AG04450 (cell line): ENCODE results near the gene RHOC. TPM values are rescaled to one million over a fixed set of nuclear protein-coding genes. Genes with fewer than 3 reads are reported as not detected.
"Not testable (repeated sequence)": the region's sequence is repeated elsewhere in the genome, so short reads cannot be mapped to it uniquely, and the experiment has no call there.

Experiments
- CTCF ChIA-PET: fragments of 300-600, 350-600 bp; formaldehyde crosslinking; extraction: SDS; loops from one replicate; lab custom pipeline; 2022; ENCODE audit warnings: antibody characterized with exemption, inconsistent platforms; lab: Charles Lee
- POLR2A ChIA-PET: fragments of 350-600 bp; formaldehyde crosslinking; extraction: SDS; loops from one replicate; lab custom pipeline; 2021; ENCODE audit warnings: antibody characterized with exemption, inconsistent platforms; lab: Yijun Ruan, JAX
- DNase-seq: peaks from one replicate; pipeline ENCODE4 v3.0.0-alpha.2; 2011; ENCODE audit warnings: low read depth, low spot score
- H3K27ac ChIP-seq: one replicate; pipeline ENCODE4 v1.5.1; 2012; ENCODE audit warnings: low read depth, low read length, control low read depth
- H3K27me3 ChIP-seq: one replicate; pipeline ENCODE4 v1.6.0; 2012; ENCODE audit warnings: low read length; ENCODE audit not compliant: control insufficient read depth, insufficient read depth
- H3K4me3 ChIP-seq: 2 replicates; pipeline ENCODE4 v1.5.1; 2011; ENCODE audit warnings: mild to moderate bottlenecking, low read depth, low read length, control low read depth
- H3K9me3 ChIP-seq: 2 replicates; pipeline ENCODE4 v1.5.1; 2012; ENCODE audit warnings: low read length; ENCODE audit not compliant: control insufficient read depth, insufficient read depth
- CTCF ChIP-seq: IDR thresholded peaks from 2 replicates; pipeline ENCODE4 v1.5.1; 2011; ENCODE audit warnings: low read depth, low read length, control low read depth, inconsistent platforms
- polyA plus RNA-seq: library from polyadenylated mRNA; depleted of rRNA; stranded (reverse); fragments of >200 nt; gene quantifications from 2 replicates; pipeline ENCODE4 v1.2.3, GENCODE V29; 2011

RHOC gene
- polyA plus RNA-seq, 1 experiment, result 574 TPM

GRCh38 chr1:112722601-112723510 is 15.9 kb upstream of the RHOC start:
- Histone ChIP-seq H3K9me3 (no peaks in the 10 kb centered on the region), H3K27me3 (no peaks in the 10 kb centered on the region), H3K27ac (peak overlapping the region; percentile 31), H3K4me3 (no peak overlapping the region)
- 0 out of 2 replicates have a peak, but pooled peaks have one; percentile 11 for TF ChIP-seq CTCF
- POLR2A ChIA-PET, result interaction anchor here (0.6 to 0.8 kb wide), 2 partner anchors 22 to 113 kb away, joined by 3 to 8 read pairs; no protein-coding TSS in a partner anchor
- CTCF ChIA-PET, result interaction anchor here (0.5 to 12.0 kb wide), 8 partner anchors 11 to 1229 kb away, joined by 3 to 515 read pairs (median 5); partner anchors contain the start of gene LRIG2
- DNase-seq, result no peak

- H3K4me3 ChIP-seq, result no peak overlapping the region
- H3K27me3 ChIP-seq, result no peaks in the 10 kb centered on the region
- H3K9me3 ChIP-seq, result no peaks in the 10 kb centered on the region
- ChIA-PET POLR2A (interaction anchor here (0.6 kb wide), 1 partner anchor 114 kb away, joined by 8 read pairs; no protein-coding TSS in a partner anchor), CTCF (interaction anchor here (1.4 to 12.0 kb wide), 6 partner anchors 14 to 351 kb away, joined by 5 to 515 read pairs (median 10); partner anchors contain the start of gene LRIG2)
- no peak for TF ChIP-seq CTCF
- H3K27ac ChIP-seq, result no peak overlapping the region
- no peak for DNase-seq
These were observed 15.1 kb upstream of the RHOC start for GRCh38 chr1:112721966-112722524.

DNA sequence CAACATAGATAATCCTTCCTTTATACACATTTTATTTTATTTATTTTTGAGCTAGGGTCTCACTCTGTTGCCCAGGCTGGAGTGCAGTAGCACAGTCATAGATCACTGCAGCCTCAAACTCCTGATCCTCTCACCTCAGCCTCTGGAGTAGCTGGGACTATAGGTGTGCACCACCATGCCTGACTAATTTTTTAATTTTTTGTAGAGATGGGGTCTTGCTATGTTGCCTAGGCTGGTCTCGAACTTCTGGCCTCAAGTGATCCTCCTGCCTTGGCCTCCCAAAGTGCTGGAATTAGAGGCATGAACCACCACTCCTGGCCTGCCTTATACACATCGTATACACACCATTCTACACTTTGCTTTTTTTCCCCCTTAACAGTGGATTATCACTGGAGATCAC is 14.4 kb upstream of the RHOC start:
- not testable (repeated sequence) for H3K27me3 ChIP-seq, DNase-seq, H3K9me3 ChIP-seq, H3K4me3 ChIP-seq, H3K27ac ChIP-seq
- ChIA-PET POLR2A (interaction anchor here (0.6 kb wide), 1 partner anchor 9 kb away, joined by 9 read pairs; no protein-coding TSS in a partner anchor), CTCF (interaction anchor here (0.6 to 12.0 kb wide), 6 partner anchors 9 to 352 kb away, joined by 3 to 515 read pairs (median 13); partner anchors contain the start of gene LRIG2)

- Histone ChIP-seq H3K4me3 (no peak overlapping the region), H3K9me3 (no peaks in the 10 kb centered on the region), H3K27me3 (no peaks in the 10 kb centered on the region), H3K27ac (no peak overlapping the region)
- no peak for DNase-seq
- ChIA-PET POLR2A (interaction anchor here (0.6 kb wide), 1 partner anchor 10 kb away, joined by 9 read pairs; no protein-coding TSS in a partner anchor), CTCF (interaction anchor here (1.2 to 12.0 kb wide), 5 partner anchors 9 to 352 kb away, joined by 12 to 515 read pairs (median 13); partner anchors contain the start of gene LRIG2)
- no peak for TF ChIP-seq CTCF
These were observed 13.9 kb upstream of the RHOC start for GRCh38 chr1:112720800-112721199.

DNA sequence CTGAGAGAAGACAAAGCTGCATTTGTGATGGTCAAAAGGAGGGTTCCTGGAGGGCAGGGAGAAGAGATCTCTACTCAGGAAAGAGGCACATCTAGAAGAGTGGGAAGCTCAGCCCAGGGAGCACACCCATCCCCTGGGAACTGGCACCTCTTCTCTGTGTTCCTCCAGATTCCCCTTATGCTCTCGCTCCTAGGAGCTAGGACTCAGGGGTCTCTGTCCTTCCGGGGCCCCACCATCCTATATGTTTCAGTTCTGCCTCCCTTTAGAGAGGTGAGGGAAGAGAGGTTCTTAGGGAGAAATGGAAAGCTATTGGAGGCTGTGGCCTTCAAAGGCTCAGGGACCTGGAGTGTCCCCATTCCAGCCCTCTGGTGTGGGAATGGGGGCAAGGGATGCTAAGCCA is 12.8 kb upstream of the RHOC start:
- Histone ChIP-seq H3K9me3 (no peaks in the 10 kb centered on the region), H3K27me3 (no peaks in the 10 kb centered on the region), H3K4me3 (no peak overlapping the region), H3K27ac (no peak overlapping the region)
- TF ChIP-seq CTCF, result no peak
- no peak for DNase-seq
- POLR2A ChIA-PET, result no interaction called here
- CTCF ChIA-PET, result interaction anchor here (0.6 to 12.0 kb wide), 13 partner anchors 11 to 353 kb away, joined by 3 to 515 read pairs (median 17); partner anchors contain the start of genes LRIG2 and SLC16A1
